C1 segment of cervical spinal cord (tissue), 14 donors: ENCODE results near the gene RNF138.
A peak's percentile ranks its signal among the peaks of the same experiment; 100 is the strongest.
"Not testable (repeated sequence)": the region's sequence is repeated elsewhere in the genome, so short reads cannot be mapped to it uniquely, and the experiment has no call there.

Source experiments
- DNase-seq, 14 donors: peaks; one replicate each; lab custom pipeline; 2025; lab: John Stamatoyannopoulos, UW

The RNF138 gene

DNA sequence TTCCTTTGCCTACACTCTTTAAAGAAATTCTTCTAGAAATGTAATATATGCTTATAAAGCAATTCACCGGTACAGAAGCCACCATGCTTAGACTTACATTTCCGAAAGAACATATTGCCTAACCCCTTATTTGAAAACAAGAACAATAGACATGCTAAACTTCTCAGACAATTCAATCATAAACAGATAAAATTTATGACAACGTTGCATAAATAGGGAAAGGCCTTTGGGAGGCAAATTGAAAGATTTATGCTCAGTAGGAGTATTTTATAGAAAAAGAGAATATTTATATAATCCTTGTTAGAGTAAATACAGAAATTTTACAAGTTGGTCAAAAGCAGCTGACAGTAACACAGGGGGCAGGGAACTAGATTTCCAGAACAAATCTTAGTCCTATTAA, 82.0 kb downstream of the RNF138 start:
- no peak for DNase-seq

DNA sequence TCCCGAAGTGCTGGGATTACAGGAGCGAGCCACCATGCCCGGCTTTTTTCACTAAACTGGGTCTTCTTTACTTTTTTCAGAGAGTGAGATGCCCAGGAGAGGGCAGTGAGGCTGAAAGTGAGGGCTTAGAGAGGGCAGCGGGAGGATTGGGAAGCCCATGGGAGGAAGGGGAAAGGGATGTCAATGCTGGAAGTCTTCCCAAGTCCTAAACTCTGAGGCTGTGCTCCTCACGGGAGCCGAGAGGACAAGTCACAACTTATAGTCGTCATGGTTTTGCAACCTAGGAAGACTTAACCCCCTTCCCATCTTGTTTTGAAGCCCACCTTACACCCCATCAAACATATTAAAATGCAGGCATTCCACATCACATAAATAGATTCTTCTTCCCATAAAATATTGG, 83.0 kb downstream of the RNF138 start:
- no peak for DNase-seq

DNA sequence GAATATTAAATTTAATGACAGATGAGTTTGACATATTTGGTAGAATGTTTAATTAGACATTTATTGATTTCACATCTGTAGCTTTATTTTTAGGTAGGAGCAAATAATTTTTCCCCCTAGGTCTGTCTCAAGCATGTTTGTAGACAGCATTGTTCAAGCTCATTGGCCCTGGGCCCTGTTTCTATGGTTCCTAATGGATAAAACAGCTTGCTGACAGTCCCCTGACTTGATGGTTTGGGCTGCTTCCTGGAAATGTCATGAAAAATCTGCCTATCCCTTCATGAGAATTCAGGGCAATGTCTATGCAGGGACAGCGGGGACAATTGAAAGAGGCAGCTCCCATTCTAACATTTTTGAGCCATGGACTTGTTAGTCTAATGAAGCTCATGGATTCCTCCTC, 83.6 kb downstream of the RNF138 start:
- peak in 10 of 14 donors; percentile 7 to 51 (median 26) for DNase-seq

GRCh38 chr18:32176745-32177144, 85.1 kb downstream of the RNF138 start:
- DNase-seq = not testable (repeated sequence)

GRCh38 chr18:32177530-32177929, 85.9 kb downstream of the RNF138 start:
- DNase-seq = no peak
